A673 (cell line): ENCODE results near the gene CATSPERZ. TPM values are rescaled to one million over a fixed set of nuclear protein-coding genes. Genes with fewer than 3 reads are reported as not detected.
"Not testable (repeated sequence)": the region's sequence is repeated elsewhere in the genome, so short reads cannot be mapped to it uniquely, and the experiment has no call there.

Source experiments
- BruUV-seq: library from RNA; stranded (reverse); fragments of 400-500 nt; replicated peaks from 2 replicates; lab custom pipeline; 2021; lab: Mats Ljungman, UMichigan
- CTCF ChIA-PET: fragments of 300-600 bp; sonication (Branson Sonifier 250); formaldehyde crosslinking; loops from one replicate; lab custom pipeline; 2022; ENCODE audit warnings: antibody characterized with exemption; lab: Charles Lee
- POLR2A ChIA-PET: fragments of 300-600 bp; sonication (Branson Sonifier 250); formaldehyde crosslinking; loops from one replicate; lab custom pipeline; 2022; ENCODE audit warnings: antibody characterized with exemption; ENCODE audit not compliant: low non-redundant PET; lab: Charles Lee
- DNase-seq: peaks from one replicate; pipeline ENCODE4 v3.0.0-alpha.2; 2015; ENCODE audit warnings: low spot score
- H3K27ac ChIP-seq: fragments of 200-600 bp; sonication (generic); 2 replicates; pipeline ENCODE4 v1.5.1; 2016; ENCODE audit warnings: mixed run types, low read depth, mild to moderate bottlenecking, mixed read lengths, antibody characterized with exemption, low read length; ENCODE audit not compliant: poor library complexity, severe bottlenecking
- H3K27me3 ChIP-seq: fragments of 200-600 bp; sonication (generic); replicated peaks from 2 replicates; pipeline ENCODE4 v1.6.1; 2017; ENCODE audit warnings: mixed run types, low read depth, mild to moderate bottlenecking, mixed read lengths, antibody characterized with exemption, low read length; ENCODE audit not compliant: insufficient read depth, poor library complexity
- H3K36me3 ChIP-seq: fragments of 200-600 bp; sonication (generic); 2 replicates; pipeline ENCODE4 v1.6.1; 2016; ENCODE audit warnings: mixed run types, mild to moderate bottlenecking, mixed read lengths, antibody characterized with exemption, low read length; ENCODE audit not compliant: insufficient read depth, poor library complexity, severe bottlenecking
- H3K4me1 ChIP-seq: fragments of 200-600 bp; sonication (generic); 2 replicates; pipeline ENCODE4 v1.6.1; 2017; ENCODE audit warnings: mixed run types, mild to moderate bottlenecking, mixed read lengths, antibody characterized with exemption, low read length; ENCODE audit not compliant: insufficient read depth, poor library complexity, severe bottlenecking
- H3K4me3 ChIP-seq: fragments of 200-600 bp; sonication (generic); 2 replicates; pipeline ENCODE4 v1.5.1; 2016; ENCODE audit warnings: low read depth, mixed run types, mild to moderate bottlenecking, mixed read lengths, low read length; ENCODE audit not compliant: poor library complexity, severe bottlenecking
- H3K9me3 ChIP-seq: fragments of 200-600 bp; sonication (generic); 2 replicates; pipeline ENCODE4 v1.6.1; 2016; ENCODE audit warnings: mixed run types, low read depth, mild to moderate bottlenecking, mixed read lengths, antibody characterized with exemption, low read length; ENCODE audit not compliant: poor library complexity, severe bottlenecking
- EZH2 ChIP-seq: fragments of 200-600 bp; sonication (generic); IDR thresholded peaks from 2 replicates; pipeline ENCODE4 v1.6.1; 2017; ENCODE audit warnings: borderline replicate concordance, low read depth, mild to moderate bottlenecking, mixed read lengths, antibody characterized with exemption, low read length; ENCODE audit not compliant: poor library complexity, severe bottlenecking
- intact Hi-C: fragments of 100-400 bp; cut with micrococcal nuclease; formaldehyde crosslinking; loops from one replicate; pipeline ENCODE4 v1.10.0; 2022; ENCODE audit not compliant: unreplicated experiment
- total RNA-seq: library from RNA; stranded (reverse); gene quantifications from 2 replicates; pipeline ENCODE4 v1.2.3, GENCODE V29; 2021
- TF ChIP-seq, protein P1 (sequence below): fragments of 300-800, 200-600 bp; sonication (generic); conservative IDR thresholded peaks from 2 replicates; pipeline ENCODE4 v1.5.1; 2017; ENCODE audit warnings: low read depth, mild to moderate bottlenecking, antibody characterized with exemption, low read length, moderate library complexity, mixed read lengths

The CATSPERZ gene
- total RNA-seq, 1 experiment from 2014 or later, result not detected

- no peak for TF ChIP-seq EZH2
- TF ChIP-seq, protein P1, sequence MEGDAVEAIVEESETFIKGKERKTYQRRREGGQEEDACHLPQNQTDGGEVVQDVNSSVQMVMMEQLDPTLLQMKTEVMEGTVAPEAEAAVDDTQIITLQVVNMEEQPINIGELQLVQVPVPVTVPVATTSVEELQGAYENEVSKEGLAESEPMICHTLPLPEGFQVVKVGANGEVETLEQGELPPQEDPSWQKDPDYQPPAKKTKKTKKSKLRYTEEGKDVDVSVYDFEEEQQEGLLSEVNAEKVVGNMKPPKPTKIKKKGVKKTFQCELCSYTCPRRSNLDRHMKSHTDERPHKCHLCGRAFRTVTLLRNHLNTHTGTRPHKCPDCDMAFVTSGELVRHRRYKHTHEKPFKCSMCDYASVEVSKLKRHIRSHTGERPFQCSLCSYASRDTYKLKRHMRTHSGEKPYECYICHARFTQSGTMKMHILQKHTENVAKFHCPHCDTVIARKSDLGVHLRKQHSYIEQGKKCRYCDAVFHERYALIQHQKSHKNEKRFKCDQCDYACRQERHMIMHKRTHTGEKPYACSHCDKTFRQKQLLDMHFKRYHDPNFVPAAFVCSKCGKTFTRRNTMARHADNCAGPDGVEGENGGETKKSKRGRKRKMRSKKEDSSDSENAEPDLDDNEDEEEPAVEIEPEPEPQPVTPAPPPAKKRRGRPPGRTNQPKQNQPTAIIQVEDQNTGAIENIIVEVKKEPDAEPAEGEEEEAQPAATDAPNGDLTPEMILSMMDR, result no peak
- H3K4me1 ChIP-seq, result peaks cover 12% of the 10 kb centered on the region
- POLR2A ChIA-PET, result no interaction called here
- no peaks in the 10 kb centered on the region for H3K27me3 ChIP-seq
- peak overlapping the region; percentile 83 for H3K4me3 ChIP-seq
- H3K9me3 ChIP-seq, result no peaks in the 10 kb centered on the region
- intact Hi-C loops, result no loop called here
- DNase-seq, result no peak
- H3K27ac ChIP-seq, result peak overlapping the region; percentile 84
- CTCF ChIA-PET, result no interaction called here
- peaks cover 4% of the 10 kb centered on the region for H3K36me3 ChIP-seq
- no TSS peak for BruUV-seq
Observed at GRCh38 chr11:64306876-64307622, 6.9 kb downstream of the CATSPERZ start.

DNA sequence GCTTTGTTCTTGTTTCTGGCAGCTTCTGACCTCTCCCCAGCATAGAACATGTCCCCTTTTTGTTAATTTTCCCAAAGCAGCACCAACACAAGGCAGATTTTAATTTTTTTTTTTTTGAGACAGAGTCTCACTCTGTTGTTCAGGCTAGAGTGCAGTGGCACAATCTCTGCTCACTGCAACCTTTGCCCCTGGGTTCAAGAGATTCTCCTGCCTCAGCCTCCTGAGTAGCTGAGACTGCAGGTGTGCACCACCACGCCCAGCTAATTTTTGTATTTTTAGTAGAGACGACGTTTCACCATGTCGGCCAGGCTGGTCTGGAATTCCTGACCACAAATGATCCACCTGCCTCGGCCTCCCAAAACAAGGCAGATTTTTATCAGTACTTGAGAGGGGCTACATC is 7.6 kb downstream of the CATSPERZ start:
- H3K4me3 ChIP-seq, H3K9me3 ChIP-seq, H3K36me3 ChIP-seq, BruUV-seq, DNase-seq, intact Hi-C loops, CTCF ChIA-PET, POLR2A ChIA-PET, H3K27me3 ChIP-seq: not testable (repeated sequence)
- H3K4me1 ChIP-seq, result peaks cover 12% of the 10 kb centered on the region
- H3K27ac ChIP-seq, result peak overlapping the region; percentile 14

DNA sequence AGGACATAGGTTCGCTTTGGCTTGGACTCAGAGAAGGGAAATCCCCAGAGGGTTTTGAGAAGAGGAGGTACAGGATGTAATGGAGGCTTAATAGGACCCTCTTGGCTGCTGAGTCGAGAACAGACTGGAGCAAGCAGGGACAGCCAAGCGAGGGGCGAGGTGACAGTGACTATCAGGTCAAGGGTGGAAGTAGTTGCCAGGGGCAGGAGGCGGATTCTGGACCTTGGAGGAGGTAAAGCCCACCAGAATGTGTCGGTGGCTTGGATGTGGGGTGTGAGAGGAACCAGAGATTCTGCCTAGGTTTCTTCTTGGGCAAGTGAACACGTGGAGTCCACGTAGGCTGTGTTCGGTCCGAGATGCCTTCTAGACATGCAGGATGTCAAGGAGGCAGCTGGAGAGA is 12.8 kb downstream of the CATSPERZ start:
- intact Hi-C loops, result no loop called here
- peaks cover 18% of the 10 kb centered on the region for H3K36me3 ChIP-seq
- peaks cover 6% of the 10 kb centered on the region for H3K4me1 ChIP-seq
- DNase-seq, result no peak
- no peak overlapping the region for H3K4me3 ChIP-seq
- H3K9me3 ChIP-seq, result no peaks in the 10 kb centered on the region
- ChIA-PET POLR2A (no interaction called here), CTCF (interaction anchor here (0.5 kb wide), 1 partner anchor 1279 kb away, joined by 4 read pairs; no protein-coding TSS in a partner anchor)
- no peak for TF ChIP-seq EZH2
- TF ChIP-seq, protein P1, result no peak
- peak overlapping the region; percentile 53 for H3K27ac ChIP-seq
- no TSS peak for BruUV-seq
- no peaks in the 10 kb centered on the region for H3K27me3 ChIP-seq
